GM12891 (cell line): Measurements from ENCODE around the gene FGF8.
"Not testable (repeated sequence)": the region's sequence is repeated elsewhere in the genome, so short reads cannot be mapped to it uniquely, and the experiment has no call there.

ENCODE experiments used
- DNase-seq: peaks from one replicate; pipeline ENCODE4 v3.0.0; 2011; ENCODE audit warnings: low spot score; ENCODE audit not compliant: insufficient read length
- FAIRE-seq: peaks from 2 replicates; lab custom pipeline; 2011; peaks lifted over from hg19 to GRCh38; lab: Jason Lieb, UNC
- PAX5 ChIP-seq: IDR thresholded peaks from 2 replicates; pipeline ENCODE4 v1.6.1; 2011; ENCODE audit warnings: low read length, moderate library complexity, mild to moderate bottlenecking; ENCODE audit not compliant: insufficient read depth, severe bottlenecking
- POLR2A ChIP-seq: IDR thresholded peaks from 2 replicates; pipeline ENCODE4 v1.6.1; 2011; ENCODE audit warnings: low read depth, low read length, control low read depth
- POLR2AphosphoS5 ChIP-seq: IDR thresholded peaks from 2 replicates; pipeline ENCODE4 v1.6.1; 2011; ENCODE audit warnings: low read depth, low read length, control low read depth
- POU2F2 ChIP-seq: IDR thresholded peaks from 2 replicates; pipeline ENCODE4 v1.6.1; 2011; ENCODE audit warnings: low read depth, mild to moderate bottlenecking, control low read depth, low read length, moderate library complexity
- SPI1 ChIP-seq: IDR thresholded peaks from 2 replicates; pipeline ENCODE4 v1.6.1; 2011; ENCODE audit warnings: low read depth, low read length, control low read depth
- TAF1 ChIP-seq: IDR thresholded peaks from 2 replicates; pipeline ENCODE4 v1.6.1; 2011; ENCODE audit warnings: low read depth, low read length, control low read depth

FGF8 gene

GRCh38 chr10:101807158-101807557 lies 31.2 kb upstream of the FGF8 start:
- FAIRE-seq (no peak), DNase-seq (no peak)
- TF ChIP-seq PAX5 (no peak), POLR2A (no peak)

- DNase-seq = no peak
- TF ChIP-seq PAX5 (no peak), SPI1 (no peak), POU2F2 (no peak), POLR2AphosphoS5 (no peak), TAF1 (no peak), POLR2A (no peak)
- no peak for FAIRE-seq
Measured at GRCh38 chr10:101803511-101803910, 27.6 kb upstream of the FGF8 start.

- FAIRE-seq (peak; percentile 47), DNase-seq (no peak)
- TF ChIP-seq PAX5 (no peak), TAF1 (no peak), SPI1 (no peak), POLR2A (no peak), POU2F2 (no peak), POLR2AphosphoS5 (no peak)
Measured at GRCh38 chr10:101797403-101798059, 21.6 kb upstream of the FGF8 start.

GRCh38 chr10:101793526-101793925 lies 17.6 kb upstream of the FGF8 start:
- no peak for TF ChIP-seq SPI1
- TF ChIP-seq PAX5 = no peak
- no peak for TF ChIP-seq POU2F2
- TF ChIP-seq TAF1 = no peak
- TF ChIP-seq POLR2A = no peak
- no peak for TF ChIP-seq POLR2AphosphoS5
- no peak for DNase-seq
- FAIRE-seq = no peak

GRCh38 chr10:101789686-101790085 lies 13.8 kb upstream of the FGF8 start:
- TF ChIP-seq POU2F2 = no peak
- TF ChIP-seq PAX5 = no peak
- TF ChIP-seq TAF1 = no peak
- TF ChIP-seq POLR2AphosphoS5 = no peak
- no peak for TF ChIP-seq SPI1
- no peak for TF ChIP-seq POLR2A
- DNase-seq = no peak
- FAIRE-seq = no peak

- DNase-seq, FAIRE-seq: not testable (repeated sequence)
Measured at GRCh38 chr10:101789231-101789630, 13.3 kb upstream of the FGF8 start.

- TF ChIP-seq SPI1 (no peak), TAF1 (no peak), PAX5 (no peak), POLR2A (no peak), POLR2AphosphoS5 (no peak), POU2F2 (no peak)
- no peak for FAIRE-seq
- no peak for DNase-seq
Measured at GRCh38 chr10:101785801-101786200, 9.9 kb upstream of the FGF8 start.

- FAIRE-seq = no peak
- TF ChIP-seq POLR2AphosphoS5 (peak; percentile 56; the same call in 1 of the 2 replicates), POLR2A (no peak), SPI1 (no peak)
- DNase-seq = no peak
Measured at GRCh38 chr10:101784558-101784957, 8.6 kb upstream of the FGF8 start.

GRCh38 chr10:101783736-101784118 lies 7.8 kb upstream of the FGF8 start:
- TF ChIP-seq POLR2AphosphoS5 = peak; percentile 65; the same call in 1 of the 2 replicates
- TF ChIP-seq PAX5 = no peak
- FAIRE-seq (no peak), DNase-seq (no peak)

GRCh38 chr10:101782811-101783735 lies 7.2 kb upstream of the FGF8 start, which contains the start of gene NPM3:
Gene NPM3, minus strand, starts transcription at chr10:101783446. Its CDS starts 56 bp downstream, at chr10:101783390.
- DNase-seq (peak; percentile 88), FAIRE-seq (peak; percentile 91)
- TF ChIP-seq POU2F2 (0 out of 2 replicates have a peak, but pooled peaks have one; percentile 28), SPI1 (0 out of 2 replicates have a peak, but pooled peaks have one; percentile 39), POLR2A (peak; percentile 49; the same call in 1 of the 2 replicates), POLR2AphosphoS5 (no peak; the same call in 1 of the 2 replicates), TAF1 (peak; percentile 46; the same call in 1 of the 2 replicates), PAX5 (no peak)
